ENCODE measurements around the gene HOMER2. TPM values are rescaled to one million over a fixed set of nuclear protein-coding genes. Genes with fewer than 3 reads are reported as not detected.
A peak's percentile ranks its signal among the peaks of the same experiment; 100 is the strongest.

Gene HOMER2
- total RNA-seq, 1 experiment from 2014 or later, result 19.7 TPM

DNA sequence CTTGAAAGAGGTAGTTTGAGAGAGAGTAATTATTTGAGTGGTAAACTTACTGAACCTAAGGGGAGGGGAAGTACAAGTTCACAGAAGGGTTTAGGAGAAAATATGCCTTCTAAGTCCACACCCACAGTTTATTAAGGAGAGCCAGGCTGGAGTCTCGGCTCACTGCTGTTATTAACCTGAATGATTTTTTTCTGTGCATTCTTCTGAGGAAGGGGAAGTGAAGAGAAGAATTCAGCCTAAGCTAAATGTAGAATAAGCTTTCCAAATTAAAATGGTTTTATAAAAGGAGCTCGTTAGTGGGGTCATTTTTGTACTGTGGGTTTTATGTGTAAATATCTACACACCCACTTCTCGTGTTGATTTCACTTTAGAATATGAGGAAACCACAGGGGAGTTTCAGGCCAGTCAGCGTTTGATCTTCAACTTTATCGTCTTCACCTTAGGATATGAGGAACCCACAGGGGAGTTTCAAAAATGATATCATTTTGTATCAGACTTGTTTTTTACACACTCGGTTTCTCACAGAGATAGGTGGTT is 141.6 kb downstream of the HOMER2 start:
- peaks cover 29% of the 10 kb centered on the region for H3K36me3 ChIP-seq
- no peaks in the 10 kb centered on the region for H3K27me3 ChIP-seq
- DNase-seq, result no peak
- H3K4me3 ChIP-seq, result peak overlapping the region; percentile 80
- H3K9me3 ChIP-seq, result no peaks in the 10 kb centered on the region

DNA sequence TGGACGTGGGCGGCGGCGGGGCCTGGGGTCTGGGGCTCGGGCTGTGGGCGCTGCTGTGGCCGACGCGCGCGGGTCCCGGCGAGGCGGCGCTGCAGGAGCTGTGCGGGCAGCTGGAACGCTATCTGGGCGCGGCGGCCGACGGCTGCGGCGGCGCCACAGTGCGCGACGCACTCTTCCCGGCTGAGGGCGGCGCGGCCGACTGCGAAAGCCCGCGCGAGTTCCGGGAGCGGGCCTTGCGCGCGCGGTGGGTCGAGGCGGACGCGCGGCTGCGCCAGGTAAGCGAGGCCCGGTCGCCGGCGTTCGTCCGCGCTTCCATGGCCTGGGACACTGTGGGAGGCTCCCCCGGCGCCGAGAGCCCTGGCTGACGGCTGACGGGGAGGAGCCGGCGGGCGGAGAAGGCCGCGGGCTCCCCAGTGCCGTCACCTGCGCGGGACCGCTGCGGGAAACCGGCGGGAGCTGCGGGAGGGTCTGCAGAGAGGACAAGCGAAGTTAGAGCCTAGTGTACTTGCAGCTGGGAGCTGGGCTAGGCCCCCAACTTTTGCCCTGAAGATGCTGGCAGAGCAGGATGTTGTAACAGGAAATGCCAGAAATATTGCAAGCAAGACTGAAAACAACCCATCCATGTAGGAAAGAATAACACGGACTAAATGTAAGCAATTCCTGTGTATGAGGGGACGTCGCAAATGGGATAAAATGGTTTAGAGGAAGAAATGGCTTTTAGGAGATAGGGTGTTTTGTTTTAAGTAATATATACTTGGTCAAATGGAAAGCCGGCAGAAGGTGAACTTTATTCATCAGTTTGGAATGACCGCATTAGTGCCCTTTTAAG is 142.2 kb downstream of the HOMER2 start:
- no peaks in the 10 kb centered on the region for H3K27me3 ChIP-seq
- H3K9me3 ChIP-seq, result no peaks in the 10 kb centered on the region
- H3K4me3 ChIP-seq, result peak overlapping the region; percentile 80
- peaks cover 24% of the 10 kb centered on the region for H3K36me3 ChIP-seq
- peak; percentile 42 for DNase-seq

DNA sequence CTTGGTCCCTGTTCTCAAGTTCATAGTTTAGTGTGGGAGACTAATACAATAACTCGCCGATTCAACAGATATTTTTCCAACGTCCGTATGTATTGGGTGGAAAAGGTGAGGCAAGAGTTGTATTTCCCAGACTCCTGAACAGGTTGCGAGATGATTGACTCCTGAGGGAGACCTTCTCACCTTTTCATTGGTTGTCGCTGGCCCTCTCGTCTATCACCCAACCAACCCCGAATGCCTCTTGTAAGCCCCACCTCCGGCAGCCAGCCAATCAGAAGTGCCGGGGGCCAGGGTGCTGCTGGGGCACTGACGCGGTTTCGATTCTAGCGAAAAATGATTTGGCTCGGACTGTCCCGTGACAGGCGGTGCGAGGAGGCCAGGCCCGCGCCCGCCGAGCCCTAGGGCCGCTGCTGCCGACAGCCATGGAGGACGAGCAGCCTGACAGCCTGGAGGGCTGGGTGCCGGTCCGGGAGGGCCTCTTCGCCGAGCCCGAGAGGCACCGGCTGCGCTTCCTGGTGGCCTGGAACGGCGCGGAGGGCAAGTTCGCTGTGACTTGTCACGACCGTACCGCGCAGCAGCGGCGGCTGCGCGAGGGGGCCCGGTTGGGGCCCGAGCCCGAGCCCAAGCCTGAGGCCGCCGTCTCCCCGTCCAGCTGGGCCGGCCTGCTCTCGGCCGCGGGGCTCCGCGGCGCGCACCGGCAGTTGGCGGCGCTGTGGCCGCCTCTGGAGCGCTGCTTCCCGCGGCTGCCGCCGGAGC is 143.0 kb downstream of the HOMER2 start, which contains the start of gene WHAMM:
WHAMM (plus strand) TSS at position 321 of the 753 bp plus-strand sequence; CDS start at position 420, 99 bp downstream.
- Histone ChIP-seq H3K27me3 (no peaks in the 10 kb centered on the region), H3K9me3 (no peaks in the 10 kb centered on the region), H3K36me3 (peaks cover 21% of the 10 kb centered on the region), H3K4me3 (peak within 1 kb of the TSS; percentile 80)
- DNase-seq, result peak; percentile 100

DNA sequence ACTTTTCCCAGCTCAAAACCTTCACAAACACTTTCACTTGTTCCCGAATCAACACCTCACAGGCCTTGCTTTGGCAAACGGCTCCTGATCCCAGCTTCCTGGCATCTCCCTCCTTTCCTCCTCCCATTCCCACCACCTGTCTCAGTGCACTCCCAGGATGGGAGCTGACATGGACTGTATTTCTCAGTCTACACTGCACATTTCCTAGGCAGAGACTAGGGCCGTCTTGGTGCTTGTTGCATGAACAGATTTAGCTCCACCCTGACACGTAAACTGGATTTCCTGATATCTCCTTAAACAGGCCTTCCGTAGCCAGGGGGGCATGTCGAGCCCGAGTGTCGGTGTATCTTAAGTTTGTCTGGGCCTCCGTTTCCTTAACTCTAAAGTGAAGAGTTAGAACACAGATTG is 143.9 kb downstream of the HOMER2 start:
- no peaks in the 10 kb centered on the region for H3K9me3 ChIP-seq
- no peak overlapping the region; the same call in 1 of the 2 replicates for H3K4me3 ChIP-seq
- DNase-seq, result no peak
- peaks cover 12% of the 10 kb centered on the region for H3K36me3 ChIP-seq
- no peaks in the 10 kb centered on the region for H3K27me3 ChIP-seq

- no peak for DNase-seq
- H3K27me3 ChIP-seq, result no peaks in the 10 kb centered on the region
- no peaks in the 10 kb centered on the region for H3K9me3 ChIP-seq
- H3K36me3 ChIP-seq, result peaks cover 8% of the 10 kb centered on the region
- H3K4me3 ChIP-seq, result no peak overlapping the region
Measured at GRCh38 chr15:82807920-82808633, 144.4 kb downstream of the HOMER2 start.

DNA sequence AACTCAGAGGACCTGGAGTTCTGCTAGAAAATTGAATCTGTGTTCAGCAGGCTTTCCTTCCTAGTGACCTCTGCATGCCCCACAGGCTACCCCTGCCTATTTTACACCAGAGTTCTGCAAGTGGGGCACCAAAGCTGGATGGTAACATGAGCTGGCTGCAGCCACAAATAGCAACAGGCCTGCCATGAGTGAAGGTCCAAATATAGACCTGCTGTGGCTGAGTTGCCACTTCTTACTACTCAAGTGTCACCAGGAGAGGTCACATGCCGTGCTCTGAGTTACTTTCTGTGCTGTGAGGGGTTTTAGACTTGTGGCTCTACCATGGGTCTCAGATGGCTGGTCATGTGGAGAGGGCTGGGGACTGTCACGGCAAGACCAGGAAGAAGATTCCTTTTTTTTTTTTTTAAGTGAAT is 146.5 kb downstream of the HOMER2 start, which contains the start of gene FSD2:
FSD2 (minus strand) TSS at position 76 of the 413 bp plus-strand sequence. CDS start 18,679 bp downstream, outside the sequence.
- no peaks in the 10 kb centered on the region; the same call in 1 of the 2 replicates for H3K36me3 ChIP-seq
- H3K4me3 ChIP-seq, result no peak within 1 kb of the TSS
- H3K9me3 ChIP-seq, result no peaks in the 10 kb centered on the region
- no peak for DNase-seq
- no peaks in the 10 kb centered on the region for H3K27me3 ChIP-seq

DNA sequence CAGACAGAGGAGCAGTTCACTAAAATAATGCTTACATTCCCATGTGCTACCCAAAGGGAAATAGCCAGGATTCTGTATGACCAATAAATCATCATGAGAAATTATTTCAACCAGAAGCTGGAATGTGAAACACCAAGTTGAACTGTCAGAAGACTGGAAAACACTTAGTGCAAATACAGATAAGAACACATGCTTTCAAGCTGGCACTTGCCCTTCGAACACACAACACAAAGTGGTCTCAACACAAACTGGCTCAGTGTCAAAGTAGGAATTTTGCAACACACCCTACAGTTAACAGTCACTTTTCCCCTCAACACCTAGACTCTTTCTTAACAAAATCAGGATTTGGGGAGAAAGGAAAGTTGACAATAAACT is 148.0 kb downstream of the HOMER2 start:
- H3K4me3 ChIP-seq, result no peak overlapping the region
- no peak for DNase-seq
- no peaks in the 10 kb centered on the region for H3K36me3 ChIP-seq
- H3K27me3 ChIP-seq, result no peaks in the 10 kb centered on the region
- no peaks in the 10 kb centered on the region for H3K9me3 ChIP-seq

DNA sequence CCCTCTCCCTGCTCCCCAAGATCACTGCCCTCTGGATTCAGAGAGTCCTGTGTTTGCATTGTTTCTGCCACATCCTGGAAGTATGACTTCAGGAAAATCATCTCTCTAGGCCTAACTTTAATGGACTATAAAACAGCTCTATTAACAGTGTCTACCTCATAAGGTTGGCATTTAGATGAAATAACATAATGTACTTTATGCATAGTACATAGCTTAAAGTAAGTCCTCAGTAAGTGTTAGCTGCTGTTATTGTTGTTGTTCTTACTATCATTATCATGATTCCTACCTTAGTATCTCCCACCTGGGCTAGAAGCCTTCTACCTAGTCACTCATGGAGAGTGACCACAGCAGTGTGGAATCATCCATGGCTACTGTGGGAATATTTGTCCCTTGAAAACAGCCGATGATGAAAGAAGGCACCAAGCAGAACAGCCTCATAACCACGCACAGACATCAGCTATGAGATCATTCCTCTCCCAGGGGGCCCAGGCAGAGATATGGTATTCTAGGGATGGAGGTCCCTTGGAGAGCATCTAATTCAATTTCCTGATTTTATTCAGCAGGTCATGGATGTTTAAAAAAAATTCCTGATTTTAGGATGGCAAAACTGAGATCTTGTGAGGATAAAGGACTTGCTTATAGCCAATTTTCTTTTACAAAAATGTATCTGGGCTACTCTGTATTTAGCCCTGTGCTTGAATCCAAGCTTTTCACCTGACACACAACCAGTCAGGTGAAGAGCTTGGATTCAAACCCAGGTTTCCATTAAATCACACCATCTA is 148.5 kb downstream of the HOMER2 start:
- Histone ChIP-seq H3K36me3 (no peaks in the 10 kb centered on the region), H3K4me3 (no peak overlapping the region), H3K27me3 (no peaks in the 10 kb centered on the region), H3K9me3 (no peaks in the 10 kb centered on the region)
- DNase-seq, result no peak

GRCh38 chr15:82802497-82802896 is 150.0 kb downstream of the HOMER2 start:
- Histone ChIP-seq H3K4me3 (no peak overlapping the region), H3K27me3 (no peaks in the 10 kb centered on the region), H3K9me3 (no peaks in the 10 kb centered on the region), H3K36me3 (no peaks in the 10 kb centered on the region)
- DNase-seq, result no peak

GRCh38 chr15:82799183-82799841 is 153.2 kb downstream of the HOMER2 start:
- Histone ChIP-seq H3K27me3 (no peaks in the 10 kb centered on the region), H3K9me3 (peaks cover under 1% of the 10 kb centered on the region), H3K36me3 (no peaks in the 10 kb centered on the region), H3K4me3 (no peak overlapping the region)
- no peak for DNase-seq

Other genes with a start within 250 kb of the HOMER2 start
- 0.03 TPM in 1 of 2 replicates, not detected in the other for gene AP3B2, start 242.8 kb downstream of the HOMER2 start, total RNA-seq (2014; rRNA removed; shearing (Covaris generic); ENCODE audit: low replicate concordance)
- gene FSD2, start 146.7 kb downstream of the HOMER2 start, total RNA-seq (2014; rRNA removed; shearing (Covaris generic); ENCODE audit: low replicate concordance), result not detected in 2 replicates
- gene WHAMM, start 143.1 kb downstream of the HOMER2 start, total RNA-seq (2014; rRNA removed; shearing (Covaris generic); ENCODE audit: low replicate concordance), result 3.6 and 6.2 TPM in 2 replicates
- gene RAMAC, start 33.5 kb upstream of the HOMER2 start, total RNA-seq (2014; rRNA removed; shearing (Covaris generic); ENCODE audit: low replicate concordance), result 25.1 and 28.5 TPM in 2 replicates
- gene C15orf40, start 58.9 kb upstream of the HOMER2 start, total RNA-seq (2014; rRNA removed; shearing (Covaris generic); ENCODE audit: low replicate concordance), result 7.9 and 41.4 TPM in 2 replicates
- gene BTBD1, start 114.5 kb upstream of the HOMER2 start, total RNA-seq (2014; rRNA removed; shearing (Covaris generic); ENCODE audit: low replicate concordance), result 90.8 and 91.9 TPM in 2 replicates
- gene TM6SF1, start 154.9 kb upstream of the HOMER2 start, total RNA-seq (2014; rRNA removed; shearing (Covaris generic); ENCODE audit: low replicate concordance), result 1.6 and 1.7 TPM in 2 replicates

Measured in MG63 (cell line).